Hematopoietic multipotent progenitor cell treated with erythropoietin and hydrocortisone succinate and interleukin-3 and kit ligand, for 8 days (in vitro differentiated cells): Measurements from ENCODE around the gene NPAS1.

Experiments used
- DNase-seq: peaks from one replicate; pipeline ENCODE4 v3.0.0-alpha.2; 2015

Gene NPAS1

DNA sequence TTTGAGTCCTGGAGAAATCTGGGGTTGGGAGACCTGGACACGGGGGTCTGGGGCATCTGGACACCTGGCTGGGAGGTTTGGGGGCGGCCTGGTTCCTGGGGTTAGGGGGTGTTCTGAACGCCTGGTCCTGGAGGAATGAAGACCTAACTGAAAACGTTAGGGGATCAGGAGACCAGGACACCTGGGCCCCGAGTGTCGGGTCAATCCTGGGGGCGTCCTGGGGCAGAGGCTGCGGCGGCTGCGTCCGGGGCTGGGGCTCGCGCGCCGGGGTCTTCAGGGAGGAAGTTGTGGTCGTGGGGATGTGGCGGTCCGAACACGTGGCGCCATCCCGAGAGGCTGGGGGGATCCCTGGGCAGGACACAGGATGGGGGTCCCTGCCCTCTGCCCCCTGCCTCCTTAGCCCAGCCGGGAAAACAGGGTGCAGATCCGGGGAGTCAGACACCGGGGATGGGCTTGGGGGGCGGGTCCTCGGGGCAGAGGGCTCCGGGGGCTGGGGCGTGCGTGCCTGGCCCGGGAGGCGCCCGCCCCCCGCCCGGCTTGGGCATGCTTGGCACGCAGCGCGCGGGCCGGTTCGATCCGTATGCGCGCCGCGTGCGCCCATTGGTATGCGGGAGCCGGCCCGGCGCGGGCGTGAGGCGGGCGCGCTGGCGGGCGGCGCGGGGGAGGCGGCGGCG is 632 bp downstream of the NPAS1 start:
- DNase-seq = no peak

DNA sequence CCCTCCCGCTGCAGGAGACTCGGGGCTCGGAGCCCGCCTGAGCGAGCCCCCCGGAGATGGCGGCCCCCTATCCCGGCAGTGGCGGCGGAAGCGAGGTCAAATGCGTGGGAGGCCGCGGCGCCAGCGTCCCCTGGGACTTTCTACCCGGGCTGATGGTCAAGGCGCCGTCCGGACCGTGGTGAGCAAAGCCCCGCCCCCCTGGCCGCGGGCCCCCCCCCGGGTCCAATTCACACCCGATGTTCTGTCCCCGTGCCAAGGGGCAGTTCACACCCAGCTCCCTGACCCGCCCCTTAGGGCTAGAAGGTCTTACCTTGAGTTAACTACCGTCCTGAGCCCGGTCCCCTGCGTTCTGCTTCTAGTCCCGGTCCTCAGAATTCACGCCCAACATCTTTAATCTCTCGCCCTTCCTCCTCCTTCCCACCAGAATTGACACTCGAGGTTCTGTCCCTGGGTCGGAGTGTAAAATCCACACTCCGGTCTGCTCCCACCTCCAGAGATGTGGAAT is 1.4 kb downstream of the NPAS1 start:
- DNase-seq = no peak

DNA sequence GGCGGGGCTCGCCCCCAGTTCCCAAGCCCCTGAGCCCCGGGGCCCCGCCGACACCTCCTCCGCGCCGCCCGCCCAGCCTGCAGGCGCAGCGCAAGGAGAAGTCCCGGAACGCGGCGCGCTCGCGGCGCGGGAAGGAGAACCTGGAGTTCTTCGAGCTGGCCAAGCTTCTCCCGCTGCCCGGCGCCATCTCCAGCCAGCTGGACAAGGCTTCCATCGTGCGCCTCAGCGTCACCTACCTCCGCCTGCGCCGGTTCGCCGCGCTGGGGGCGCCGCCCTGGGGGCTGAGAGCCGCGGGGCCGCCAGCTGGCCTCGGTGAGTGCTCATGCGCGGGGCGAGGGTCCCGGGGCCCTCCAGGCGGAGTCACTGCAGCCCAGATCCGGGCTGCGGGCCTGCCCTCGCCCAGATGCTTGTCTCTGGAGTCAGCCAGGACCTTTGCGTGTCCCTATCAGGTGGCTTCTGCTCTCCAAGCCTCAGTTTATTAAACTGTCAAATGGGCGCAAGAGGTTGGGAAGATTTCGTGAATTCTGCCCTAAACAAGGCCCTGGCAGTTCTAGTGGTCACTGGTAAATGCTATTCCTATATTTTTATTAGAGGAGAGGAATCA is 2.0 kb downstream of the NPAS1 start:
- DNase-seq = no peak

DNA sequence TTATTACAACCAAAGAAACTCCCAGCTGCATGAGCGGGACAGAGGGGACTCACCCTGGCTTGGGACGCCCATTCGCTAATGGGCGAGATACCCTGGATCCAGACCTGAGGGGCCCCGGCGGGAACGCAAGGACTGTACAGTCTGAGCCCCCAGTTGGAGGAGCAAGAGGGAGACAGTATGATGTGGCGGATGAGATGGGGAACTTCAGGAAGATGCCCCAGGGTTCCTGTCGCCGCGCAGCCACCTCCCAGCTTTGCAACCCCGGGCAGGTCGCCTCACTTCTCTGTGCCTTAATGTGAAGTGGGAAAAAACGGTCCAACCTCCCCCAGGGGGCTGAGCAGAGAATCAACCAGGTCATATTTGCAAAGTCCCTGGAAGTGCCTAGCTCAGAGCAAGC is 2.5 kb downstream of the NPAS1 start:
- DNase-seq = no peak

DNA sequence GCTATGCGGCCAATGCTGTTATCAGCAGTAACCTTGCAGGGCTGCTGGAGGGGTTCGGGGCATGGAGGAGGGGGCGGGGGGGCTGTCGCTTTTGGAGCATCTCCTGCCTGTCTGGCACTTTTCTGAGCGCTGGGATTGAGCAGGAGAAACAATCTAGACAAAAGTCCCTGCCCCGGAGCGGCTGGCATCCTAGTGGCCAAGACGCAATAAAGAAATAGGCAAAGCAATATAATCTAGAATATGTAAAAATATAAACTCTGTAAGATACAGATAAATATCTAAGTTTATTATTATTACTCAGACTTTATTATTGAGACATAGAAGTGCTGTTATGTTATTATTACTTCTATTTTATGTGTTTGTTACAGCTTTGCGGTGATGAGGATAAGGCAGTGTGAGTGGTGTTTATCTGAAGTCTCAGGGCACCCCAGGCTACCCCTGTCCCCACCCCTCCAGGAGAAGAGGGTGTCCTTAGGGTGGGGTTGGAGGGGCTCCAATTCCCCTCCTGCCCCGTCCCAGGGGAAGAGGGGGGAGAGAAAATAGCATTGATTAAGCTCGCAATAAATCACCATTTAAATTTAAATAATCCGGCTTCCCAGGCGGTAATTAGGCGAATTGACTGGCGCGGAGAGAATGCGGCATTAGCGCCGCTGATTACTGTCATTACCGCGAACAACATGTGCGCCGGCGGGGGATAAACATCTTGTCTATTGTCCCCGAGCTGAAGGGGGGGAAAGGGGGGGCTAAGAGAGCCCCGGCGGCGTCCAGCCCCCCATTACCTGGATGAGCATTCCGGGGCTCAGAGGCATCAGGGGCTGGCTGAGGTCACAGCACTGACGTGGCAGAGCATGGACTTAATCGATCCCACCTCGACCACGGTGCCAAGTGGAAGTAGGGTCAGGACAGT is 3.2 kb downstream of the NPAS1 start:
- DNase-seq = no peak

DNA sequence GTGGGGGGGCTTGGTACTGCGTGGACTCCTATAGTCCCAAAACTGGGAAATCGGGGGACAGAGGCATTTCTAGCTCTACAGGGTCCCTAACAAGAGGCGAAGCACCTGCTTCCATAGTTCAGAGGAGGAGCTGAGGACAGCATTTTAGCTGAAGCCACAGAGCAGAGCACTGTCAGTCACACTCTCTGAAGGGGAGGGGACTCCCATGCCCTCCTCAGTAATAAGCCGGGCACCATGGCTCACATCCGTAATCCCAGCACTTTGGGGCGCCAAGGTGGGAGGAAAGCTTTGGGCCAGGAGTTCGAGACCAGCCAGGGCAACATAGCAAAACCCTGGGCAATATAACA is 3.8 kb downstream of the NPAS1 start:
- no peak for DNase-seq

DNA sequence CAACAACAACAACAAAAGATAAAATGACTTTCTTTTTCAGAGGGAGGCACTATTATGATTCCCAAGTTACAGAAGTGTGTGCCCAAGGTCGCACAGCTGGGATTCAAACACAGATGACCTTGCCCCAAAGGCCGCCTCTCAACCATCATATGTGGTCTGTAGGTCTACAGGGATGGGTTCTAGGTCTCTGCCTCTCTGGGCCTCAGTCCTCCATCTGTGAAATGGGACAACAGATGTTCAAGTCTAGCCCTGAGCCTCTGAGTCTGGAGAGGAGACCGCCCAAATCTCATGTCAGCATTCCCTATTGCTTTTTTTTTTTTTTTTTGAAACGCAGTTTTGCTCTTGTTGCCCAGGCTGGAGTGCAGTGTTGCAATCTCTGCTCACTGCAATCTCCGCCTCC is 4.9 kb downstream of the NPAS1 start:
- no peak for DNase-seq

DNA sequence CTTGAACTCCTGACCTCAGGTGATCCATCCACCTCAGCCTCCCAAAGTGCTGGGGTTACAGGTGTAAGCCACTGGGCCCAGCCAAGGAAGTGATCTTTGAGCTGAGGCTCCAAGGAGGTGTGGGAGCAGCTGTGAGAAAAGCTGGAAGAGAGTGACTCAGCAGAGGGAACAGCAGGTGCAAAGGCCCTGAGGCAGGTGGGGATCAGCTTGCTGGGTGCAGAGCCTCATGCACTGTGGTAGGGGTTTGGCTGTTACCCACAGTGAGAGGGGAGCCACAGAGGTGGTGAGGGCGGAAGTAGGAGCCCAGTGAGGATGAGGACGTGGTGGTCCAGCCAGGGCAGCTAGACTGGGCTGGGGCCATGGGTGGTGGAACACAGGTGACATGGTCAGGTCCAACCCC is 6.5 kb downstream of the NPAS1 start:
- DNase-seq = no peak

DNA sequence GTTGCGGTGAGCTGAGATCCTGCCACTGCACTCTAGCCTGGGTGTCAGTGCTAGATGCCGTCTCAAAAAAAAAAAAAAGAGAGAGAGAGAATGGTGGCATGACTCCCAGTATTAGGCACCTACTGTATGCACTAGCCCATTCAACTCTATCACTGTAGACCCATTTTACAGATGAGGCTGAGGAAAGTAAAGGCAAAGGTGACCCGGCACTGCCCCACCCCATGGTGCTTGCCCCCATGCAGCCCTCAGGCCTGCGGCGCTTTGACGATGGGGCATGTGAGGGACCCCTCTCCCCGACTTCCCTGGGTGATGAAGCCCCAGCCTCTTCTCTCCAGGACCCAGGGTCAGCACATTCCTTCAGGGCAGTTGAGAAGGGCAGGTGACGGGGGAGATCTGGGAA is 7.3 kb downstream of the NPAS1 start:
- no peak for DNase-seq

DNA sequence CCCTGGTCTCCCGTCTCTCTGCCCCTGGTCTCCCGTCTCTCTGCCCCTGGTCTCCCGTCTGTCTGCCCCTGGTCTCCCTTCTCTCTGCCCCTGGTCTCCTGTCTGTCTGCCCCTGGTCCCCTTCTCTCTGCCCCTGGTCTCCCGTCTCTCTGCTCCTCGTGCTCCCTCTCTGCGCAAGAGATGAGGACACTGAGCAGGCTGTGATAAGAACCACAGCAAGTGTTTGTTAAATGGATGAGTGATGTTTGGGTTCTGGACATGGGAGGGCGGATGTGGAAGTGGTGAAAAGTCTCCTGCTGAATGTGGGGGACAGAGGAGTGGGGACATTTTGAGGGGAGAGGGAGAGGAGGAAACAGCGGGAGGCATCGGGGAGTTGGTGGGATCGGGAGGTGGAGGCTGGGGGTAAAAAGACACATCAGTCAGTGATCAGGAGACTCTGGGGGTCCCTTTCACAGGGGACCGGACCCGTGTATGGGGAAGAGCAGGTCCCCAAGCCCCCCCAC is 8.0 kb downstream of the NPAS1 start:
- no peak for DNase-seq

DNA sequence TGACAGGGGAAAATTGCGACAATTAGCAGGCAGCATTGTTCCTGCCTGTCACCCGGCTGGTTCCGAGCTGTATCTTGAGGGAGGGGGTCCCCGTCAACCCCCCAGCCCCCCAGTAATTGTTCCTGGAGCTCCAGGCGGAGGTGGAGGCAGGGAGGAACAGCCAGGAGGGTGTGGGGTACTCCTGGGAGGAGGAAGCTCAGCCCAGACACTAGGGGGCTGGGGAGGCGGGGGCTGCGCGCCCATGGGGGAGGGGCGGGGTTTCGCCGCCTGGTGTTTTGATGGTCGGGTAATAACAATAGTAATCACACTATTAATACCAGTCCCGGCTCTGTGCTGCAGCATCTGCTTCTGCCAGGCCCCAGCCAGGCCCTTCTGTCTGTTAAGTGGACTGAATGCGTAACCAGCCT is 8.6 kb downstream of the NPAS1 start:
- no peak for DNase-seq

DNA sequence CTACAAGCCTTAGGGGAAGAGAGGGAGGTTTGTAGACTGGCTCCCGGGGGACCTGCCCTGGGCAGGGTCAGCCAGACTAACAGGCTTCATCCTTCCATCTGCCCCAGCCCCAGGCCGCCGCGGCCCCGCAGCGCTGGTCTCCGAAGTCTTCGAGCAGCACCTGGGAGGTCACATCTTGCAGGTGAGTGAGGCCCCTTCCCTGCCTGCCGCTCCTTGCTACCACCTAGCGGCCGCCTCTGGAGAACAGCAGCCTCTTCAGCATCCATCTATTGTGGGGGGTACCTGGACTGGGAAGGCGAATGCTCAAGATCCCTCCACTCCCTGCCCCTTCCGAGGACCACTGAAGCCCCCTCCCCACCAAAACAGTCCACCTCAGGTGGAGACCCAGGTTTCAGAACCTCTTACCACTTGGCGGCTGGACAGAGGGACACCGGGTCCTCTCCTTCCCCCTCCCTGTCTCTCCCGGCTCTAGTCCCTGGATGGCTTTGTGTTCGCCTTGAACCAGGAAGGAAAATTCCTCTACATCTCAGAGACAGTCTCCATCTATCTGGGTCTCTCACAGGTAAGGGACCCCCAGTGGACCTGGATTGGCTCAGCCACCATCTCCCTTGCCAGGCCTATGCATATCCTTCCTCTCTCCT is 12.7 kb downstream of the NPAS1 start:
- peak; percentile 30 for DNase-seq

DNA sequence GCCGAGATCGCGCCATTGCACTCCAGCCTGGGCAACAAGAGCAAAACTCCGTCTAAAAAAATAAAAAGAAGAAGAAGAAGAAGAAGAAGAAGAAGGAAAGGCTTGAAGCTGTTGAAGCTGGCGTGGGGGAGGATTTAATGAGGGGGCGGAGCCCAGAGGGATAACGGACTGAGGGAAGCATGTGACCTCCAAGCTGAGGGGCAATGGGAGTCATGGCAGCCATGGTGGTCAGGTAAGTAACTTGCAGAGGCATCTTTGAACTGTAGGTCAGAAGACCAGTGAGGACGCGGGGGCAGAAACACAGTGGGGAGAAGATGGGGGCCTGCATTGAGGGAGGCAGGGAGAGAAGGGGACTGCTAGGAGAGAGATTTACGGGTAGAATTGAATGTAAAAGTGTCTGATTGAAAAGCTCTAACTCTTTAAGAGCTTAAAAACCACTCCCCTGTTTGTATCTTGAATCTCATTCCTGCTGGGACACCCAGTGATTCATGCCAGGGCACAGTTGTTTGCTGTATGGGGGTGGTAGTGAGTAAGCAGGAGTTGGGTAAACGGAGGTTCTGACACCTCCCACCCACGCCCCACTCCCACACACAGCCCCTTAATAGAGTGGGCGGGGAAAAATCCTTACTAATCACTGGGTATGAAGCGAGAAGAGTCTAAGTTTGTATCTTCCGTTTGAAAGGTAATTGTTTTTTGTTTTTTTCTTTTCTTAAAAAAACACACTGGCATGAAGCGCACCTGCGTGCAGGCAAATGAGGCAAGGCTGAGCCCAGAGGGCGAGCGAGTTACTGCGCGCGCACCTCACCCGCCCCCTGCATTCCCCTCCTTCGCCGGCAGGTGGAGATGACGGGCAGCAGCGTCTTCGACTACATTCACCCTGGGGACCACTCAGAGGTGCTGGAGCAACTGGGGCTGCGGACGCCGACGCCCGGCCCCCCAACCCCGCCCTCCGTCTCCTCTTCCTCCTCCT is 15.8 kb downstream of the NPAS1 start:
- peak; percentile 85 for DNase-seq

DNA sequence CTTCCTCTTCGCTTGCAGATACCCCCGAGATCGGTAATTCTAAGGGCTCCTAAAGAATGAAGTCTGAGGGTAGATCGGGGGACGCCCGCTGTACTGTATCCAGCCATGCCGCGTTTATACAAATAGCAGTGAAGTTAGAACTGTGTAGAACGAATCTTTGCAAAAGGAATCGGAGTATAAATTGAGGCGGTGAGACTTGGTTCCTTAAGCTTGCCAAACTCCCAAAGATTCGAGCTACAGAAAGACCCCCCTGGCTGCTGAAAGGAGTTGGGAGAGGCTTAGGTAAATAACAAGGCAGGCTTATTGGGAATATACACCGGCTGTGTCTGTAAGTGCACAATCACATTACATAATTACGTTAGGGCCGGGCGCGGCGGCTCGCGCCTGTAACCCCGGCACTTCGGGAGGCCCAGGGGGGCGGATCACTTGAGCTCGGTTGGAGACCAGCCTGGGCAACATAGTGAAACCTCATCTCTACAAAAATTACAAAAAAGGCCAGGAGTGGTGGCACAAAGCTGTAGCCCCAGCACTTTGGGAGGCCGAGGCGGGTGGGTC is 16.5 kb downstream of the NPAS1 start:
- no peak for DNase-seq

DNA sequence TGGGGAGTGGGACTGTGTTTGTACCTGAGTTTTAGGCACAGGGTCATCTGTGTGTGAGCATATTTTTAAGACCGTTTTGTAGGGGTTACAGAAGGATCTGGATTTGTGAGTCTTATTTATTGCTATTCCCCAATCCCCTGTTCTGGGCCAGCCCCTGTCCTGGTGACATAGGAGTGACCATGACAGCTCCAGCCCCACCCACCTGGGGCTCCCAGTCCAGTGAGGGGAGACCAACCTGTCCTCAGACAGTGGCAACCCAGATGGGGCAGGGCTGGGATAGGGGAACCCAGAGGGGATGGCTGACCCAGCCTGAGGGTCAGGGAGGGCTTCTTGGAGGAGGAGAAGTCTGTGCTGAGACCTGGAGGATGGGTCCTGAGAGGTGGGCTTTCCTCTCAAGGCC is 18.1 kb downstream of the NPAS1 start:
- no peak for DNase-seq

DNA sequence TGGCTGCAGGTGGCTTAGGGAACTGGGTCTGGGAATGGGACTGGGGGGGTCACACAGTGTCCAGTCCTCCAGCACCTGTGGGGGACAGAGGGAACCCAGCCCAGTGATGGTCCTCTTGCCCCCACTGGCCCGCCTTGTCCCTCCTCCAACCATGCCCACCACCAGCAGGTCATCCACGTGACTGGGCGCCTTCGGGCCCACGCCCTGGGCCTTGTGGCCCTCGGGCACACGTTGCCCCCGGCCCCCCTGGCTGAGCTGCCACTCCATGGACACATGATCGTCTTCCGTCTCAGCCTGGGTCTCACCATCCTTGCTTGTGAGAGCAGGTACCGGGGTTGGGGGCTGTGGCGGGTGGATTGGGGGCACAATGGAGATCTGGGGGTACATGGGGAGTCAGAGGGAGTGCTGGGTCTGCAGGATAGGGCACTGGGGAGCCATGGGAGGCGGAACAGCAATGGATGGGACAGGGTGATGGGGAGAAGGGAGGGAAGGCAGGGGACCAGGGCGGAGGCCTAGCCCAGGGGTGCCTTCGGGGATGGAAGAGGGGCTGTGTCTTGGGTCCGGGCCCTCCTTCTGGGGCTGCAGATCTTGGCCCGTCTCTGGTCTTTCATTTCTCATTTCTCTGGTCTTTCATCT is 19.7 kb downstream of the NPAS1 start:
- DNase-seq = no peak

DNA sequence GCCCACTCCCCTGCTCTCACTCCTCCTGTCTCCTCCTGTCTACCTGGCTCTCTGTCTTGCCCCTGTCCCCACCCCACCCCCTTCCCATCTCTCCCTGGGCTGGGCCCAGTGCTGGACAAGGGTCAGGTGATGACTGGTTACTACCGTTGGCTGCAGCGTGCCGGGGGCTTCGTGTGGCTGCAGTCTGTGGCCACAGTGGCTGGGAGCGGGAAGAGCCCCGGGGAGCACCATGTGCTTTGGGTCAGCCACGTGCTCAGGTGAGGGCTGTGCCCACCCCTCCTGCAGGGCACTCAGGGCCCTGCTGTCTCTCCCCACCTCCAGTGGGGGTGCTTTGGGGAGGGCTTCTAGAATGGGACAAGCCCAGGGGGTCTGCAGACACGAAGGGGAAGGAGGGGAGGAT is 21.2 kb downstream of the NPAS1 start:
- DNase-seq = no peak

DNA sequence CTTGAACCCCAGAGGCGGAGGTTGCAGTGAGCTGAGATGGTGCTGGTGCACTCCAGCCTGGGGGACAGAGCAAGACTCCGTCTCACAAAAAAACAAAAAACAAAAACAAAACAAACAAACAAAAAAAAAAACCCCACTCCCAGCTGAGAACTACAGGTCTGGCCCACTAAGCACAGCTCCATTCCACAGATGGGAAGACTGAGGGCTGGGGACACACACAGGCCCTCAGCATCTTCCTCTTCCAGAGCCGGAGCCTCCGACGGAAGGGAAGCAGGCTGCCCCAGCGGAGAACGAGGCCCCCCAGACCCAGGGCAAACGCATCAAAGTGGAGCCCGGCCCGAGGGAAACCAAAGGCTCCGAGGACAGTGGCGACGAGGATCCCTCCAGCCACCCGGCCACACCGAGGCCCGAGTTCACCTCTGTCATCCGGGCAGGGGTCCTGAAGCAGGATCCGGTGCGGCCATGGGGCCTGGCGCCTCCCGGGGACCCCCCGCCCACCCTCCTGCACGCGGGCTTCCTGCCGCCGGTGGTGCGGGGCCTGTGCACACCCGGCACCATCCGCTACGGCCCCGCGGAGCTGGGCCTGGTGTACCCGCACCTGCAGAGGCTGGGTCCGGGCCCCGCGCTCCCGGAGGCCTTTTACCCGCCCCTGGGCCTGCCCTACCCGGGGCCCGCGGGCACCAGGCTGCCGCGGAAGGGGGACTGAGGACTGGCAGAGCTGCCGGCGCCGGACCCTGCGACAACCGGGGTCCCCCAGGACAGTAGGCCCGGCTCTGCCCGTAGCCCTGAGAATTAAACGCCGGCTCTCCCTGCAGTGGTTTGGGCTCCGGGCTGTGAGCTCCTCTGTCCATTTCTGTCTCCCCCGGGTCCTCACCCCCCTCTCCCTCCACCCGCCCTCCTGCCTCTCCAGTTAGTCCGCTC is 25.6 kb downstream of the NPAS1 start:
- no peak for DNase-seq

DNA sequence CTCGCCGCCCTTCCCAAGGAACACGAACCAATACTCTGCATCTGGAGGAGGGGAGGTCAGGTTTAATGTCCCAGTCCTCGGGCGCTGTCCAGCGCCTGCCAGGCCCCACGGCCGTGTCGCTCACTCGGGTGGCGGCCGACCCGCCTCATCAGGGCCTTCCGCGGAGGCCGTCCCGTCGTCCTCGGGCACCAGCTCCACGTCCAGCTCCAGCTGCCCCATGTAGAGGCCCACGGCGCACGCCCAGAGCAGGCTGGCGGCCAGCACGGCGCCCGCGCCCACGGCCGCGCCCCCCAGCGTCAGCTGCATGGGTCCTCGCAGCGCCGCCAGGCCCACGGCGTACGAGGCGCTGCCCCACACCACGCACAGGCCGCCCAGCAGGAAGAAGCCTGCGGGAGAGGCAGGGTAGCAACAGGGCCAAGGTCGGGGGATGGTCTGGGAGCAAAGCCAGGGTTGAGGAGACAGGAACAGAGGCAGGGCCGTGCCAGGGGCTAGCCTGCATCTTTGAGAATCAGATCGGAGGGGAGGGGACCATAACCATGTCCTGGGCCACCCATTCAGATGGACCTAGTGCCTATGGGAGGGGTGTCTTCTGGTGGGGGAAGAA is 26.3 kb downstream of the NPAS1 start:
- DNase-seq = no peak
